Ovary (tissue), 9 donors: ENCODE results near the gene CAMTA1. TPM values are rescaled to one million over a fixed set of nuclear protein-coding genes. Genes with fewer than 3 reads are reported as not detected.

Experiments used
- DNase-seq, 5 donors: peaks; one replicate each; pipeline ENCODE4 v3.0.0-alpha.2; 2019 to 2020
- H3K27ac ChIP-seq, 2 donors: fragments of 200-600 bp; one replicate each; pipeline versions ENCODE4 v1.5.1 to v1.8.0; 2019 to 2022
- H3K27me3 ChIP-seq: fragments of 200-600 bp; one replicate; pipeline ENCODE4 v1.8.0; 2022
- H3K36me3 ChIP-seq: fragments of 200-600 bp; sonication (generic); one replicate; pipeline ENCODE4 v1.5.1; 2019
- H3K4me1 ChIP-seq: one replicate; pipeline ENCODE4 v1.8.1; 2013; ENCODE audit warnings: mild to moderate bottlenecking, moderate library complexity; ENCODE audit not compliant: insufficient read depth
- H3K4me3 ChIP-seq: fragments of 200-600 bp; sonication (generic); one replicate; pipeline ENCODE4 v1.5.1; 2017
- H3K9me3 ChIP-seq, 2 donors: fragments of 200-600 bp in 1 of 2; sonication (generic) in 1 of 2; one replicate each; pipeline versions ENCODE4 v1.5.1 to v1.8.1; 2013 to 2019; ENCODE audit warnings: mild to moderate bottlenecking in 1 of 2, moderate library complexity in 1 of 2
- CTCF ChIP-seq, 3 donors: fragments of 450-650 bp in 2 of 3; fragments of 200-600 bp in 1 of 3; IDR thresholded peaks; one replicate each; pipeline versions ENCODE4 v1.5.1 to v1.8.0; 2016 to 2022; ENCODE audit warnings: antibody characterized with exemption in 3 of 3, mild to moderate bottlenecking in 1 of 3
- EP300 ChIP-seq: sonication (generic); formaldehyde crosslinking; IDR thresholded peaks from one replicate; pipeline ENCODE4 v1.6.1; 2017; ENCODE audit warnings: antibody characterized with exemption
- POLR2A ChIP-seq: fragments of 450-650 bp; IDR thresholded peaks from one replicate; pipeline ENCODE4 v1.6.1; 2017; ENCODE audit warnings: antibody characterized with exemption, mild to moderate bottlenecking, moderate library complexity
- WGBS, 3 donors: extraction: QIAGEN DNeasy Blood & Tissue Kit in 1 of 3; methylation state at CpG; one replicate each; pipeline versions ENCODE4 v1.1.5 to v1.1.7; 2013 to 2017; 5-methylcytosine and 5-hydroxymethylcytosine counted together
- intact Hi-C, 4 donors: fragments of 100-400 bp; cut with DNase I; formaldehyde crosslinking; loops; one replicate each; pipeline versions ENCODE4 v1.11.0 to v1.15.1; 2022 to 2023
- polyA plus RNA-seq, 2 donors: library from polyadenylated mRNA; stranded (reverse); fragments of 200-250 nt in 1 of 2; fragments of 350-450 nt in 1 of 2; fragmentation: Illumina TruSeq in 1 of 2; extraction: RNeasy Lipid Tissue Mini Kit (QIAGEN cat#74804) in 1 of 2; gene quantifications; one replicate each; pipeline ENCODE4 v1.2.3, GENCODE V29; 2013 to 2014
- total RNA-seq, 7 donors: library from RNA; depleted of rRNA in 2 of 7; stranded (reverse); fragments of >200 nt in 2 of 7; fragmentation: NEBNext Ultra II Directional in 3 of 7; extraction: Animal tissue kit (Norgen Biotek cat#: 25700) in 3 of 7; gene quantifications; one replicate each; pipeline versions ENCODE4 v1.1.0 to v1.2.4, GENCODE V29; 2016 to 2023
- donor health status: DM: no; HTN: no; CAD: no; lungs with moderate emphysema.
- donor health status: DM: no; HTN: no; CAD: no.
- donor health status: Bipolar disorder and iron deficiency.
- donor health status: DM: yes; HTN: yes; CAD: no.
- donor health status: DM: no; HTN: no; CAD: no.
- donor health status: DM: yes; HTN: yes; CAD: no.

The CAMTA1 gene
- total and polyA plus RNA-seq, 9 donors, result 51.1 to 150 (median 67.4) TPM

- TF ChIP-seq CTCF (IDR thresholded peaks at IDR 0.05) (no peak), POLR2A (no peak), EP300 (no peak)
- no peaks in the 10 kb centered on the region for H3K27me3 ChIP-seq
- no peak for DNase-seq
- H3K4me1 ChIP-seq, result peaks cover 2% of the 10 kb centered on the region
- no peaks in the 10 kb centered on the region for H3K9me3 ChIP-seq
- no peak overlapping the region for H3K4me3 ChIP-seq
- no peaks in the 10 kb centered on the region for H3K36me3 ChIP-seq
- intact Hi-C loops, result no loop called here
- 2 to 5% (median 3%) methylated on average over 12 of the region's 12 CpGs for WGBS, 3 donors
- H3K27ac ChIP-seq, result no peak overlapping the region
Observed at GRCh38 chr1:6935361-6935883, 150.2 kb downstream of the CAMTA1 start.

- H3K9me3 ChIP-seq, result no peaks in the 10 kb centered on the region
- H3K4me1 ChIP-seq, result peaks cover 2% of the 10 kb centered on the region
- no peak for TF ChIP-seq POLR2A
- no peak for TF ChIP-seq EP300
- TF ChIP-seq CTCF (IDR thresholded peaks at IDR 0.05), result no peak
- no peak for DNase-seq
- H3K27ac ChIP-seq, result no peak overlapping the region
- 34 to 46% (median 39%) methylated on average over 8 of the region's 8 CpGs for WGBS, 3 donors
- no peaks in the 10 kb centered on the region for H3K27me3 ChIP-seq
- H3K36me3 ChIP-seq, result no peaks in the 10 kb centered on the region
- H3K4me3 ChIP-seq, result no peak overlapping the region
- intact Hi-C loops, result no loop called here
Observed at GRCh38 chr1:6935911-6936690, 150.8 kb downstream of the CAMTA1 start.

- Histone ChIP-seq H3K9me3 (no peaks in the 10 kb centered on the region), H3K27me3 (no peaks in the 10 kb centered on the region), H3K27ac (no peak overlapping the region), H3K4me1 (peaks cover 2% of the 10 kb centered on the region), H3K36me3 (no peaks in the 10 kb centered on the region), H3K4me3 (no peak overlapping the region)
- TF ChIP-seq POLR2A (no peak), EP300 (no peak), CTCF (IDR thresholded peaks at IDR 0.05) (no peak)
- DNase-seq, result no peak
- intact Hi-C loops, result no loop called here
- 84 to 87% (median 86%) methylated on average over 3 of the region's 3 CpGs for WGBS, 3 donors
Observed at GRCh38 chr1:6937048-6937447, 151.8 kb downstream of the CAMTA1 start.

- Histone ChIP-seq H3K9me3 (no peaks in the 10 kb centered on the region), H3K4me3 (no peak overlapping the region), H3K27ac (no peak overlapping the region), H3K27me3 (no peaks in the 10 kb centered on the region), H3K36me3 (no peaks in the 10 kb centered on the region), H3K4me1 (peaks cover 2% of the 10 kb centered on the region)
- intact Hi-C loops, result no loop called here
- TF ChIP-seq POLR2A, result no peak
- TF ChIP-seq CTCF (IDR thresholded peaks at IDR 0.05), result no peak
- DNase-seq, result no peak
- 97 to 99% (median 98%) methylated on average over 5 of the region's 5 CpGs for WGBS, 3 donors
Observed at GRCh38 chr1:6939363-6939762, 154.1 kb downstream of the CAMTA1 start.
